Neural progenitor cell (in vitro differentiated cells): ENCODE results near the gene BMPER. TPM values are rescaled to one million over a fixed set of nuclear protein-coding genes. Genes with fewer than 3 reads are reported as not detected.

Experiments
- DNase-seq: peaks from one replicate; pipeline ENCODE4 v3.0.0-alpha.2; 2016; ENCODE audit warnings: low spot score
- H2AFZ ChIP-seq: fragments of 200-600 bp; sonication (generic); replicated peaks from 2 replicates; pipeline ENCODE4 v1.6.1; 2016; ENCODE audit warnings: antibody characterized with exemption
- H3F3A ChIP-seq: fragments of 200-600 bp; sonication (generic); 2 replicates; pipeline ENCODE4 v1.6.1; 2016; ENCODE audit warnings: antibody characterized with exemption, low read depth
- H3K27ac ChIP-seq: fragments of 200-600 bp; sonication (generic); 2 replicates; pipeline ENCODE4 v1.5.1; 2016; ENCODE audit warnings: mild to moderate bottlenecking
- H3K27me3 ChIP-seq: fragments of 200-600 bp; sonication (generic); 2 replicates; pipeline ENCODE4 v1.6.1; 2016; ENCODE audit warnings: mild to moderate bottlenecking, moderate library complexity
- H3K36me3 ChIP-seq: fragments of 200-600 bp; sonication (generic); 2 replicates; pipeline ENCODE4 v1.5.1; 2016
- H3K4me1 ChIP-seq: fragments of 200-600 bp; sonication (generic); 2 replicates; pipeline ENCODE4 v1.6.1; 2016; ENCODE audit warnings: mixed run types
- H3K4me2 ChIP-seq: fragments of 200-600 bp; sonication (generic); 2 replicates; pipeline ENCODE4 v1.6.1; 2016
- H3K4me3 ChIP-seq: fragments of 200-600 bp; sonication (generic); 2 replicates; pipeline ENCODE4 v1.5.1; 2016
- H3K79me2 ChIP-seq: fragments of 200-600 bp; sonication (generic); 2 replicates; pipeline ENCODE4 v1.6.1; 2016; ENCODE audit warnings: low read depth
- H3K9ac ChIP-seq: fragments of 200-600 bp; sonication (generic); 2 replicates; pipeline ENCODE4 v1.6.1; 2016
- H3K9me3 ChIP-seq: fragments of 200-600 bp; sonication (generic); 2 replicates; pipeline ENCODE4 v1.5.1; 2016; ENCODE audit warnings: low read depth
- H4K20me1 ChIP-seq: fragments of 200-600 bp; sonication (generic); 2 replicates; pipeline ENCODE4 v1.6.1; 2016; ENCODE audit warnings: low read depth
- H3K27ac Mint-ChIP-seq: 3 replicates; pipeline ENCODE4 v1.8.0; 2021; ENCODE audit warnings: mixed read lengths
- H3K27me3 Mint-ChIP-seq: 2 replicates; pipeline ENCODE4 v1.8.0; 2022; ENCODE audit warnings: low read depth, mild to moderate bottlenecking, inconsistent platforms, moderate library complexity, mixed read lengths; ENCODE audit not compliant: insufficient read depth
- H3K36me3 Mint-ChIP-seq: 3 replicates; pipeline ENCODE4 v1.8.0; 2021; ENCODE audit warnings: mixed read lengths
- H3K4me1 Mint-ChIP-seq: 3 replicates; pipeline ENCODE4 v1.8.0; 2021; ENCODE audit warnings: mixed read lengths
- H3K4me3 Mint-ChIP-seq: 3 replicates; pipeline ENCODE4 v1.8.0; 2021; ENCODE audit warnings: mild to moderate bottlenecking, moderate library complexity, mixed read lengths
- H3K9me3 Mint-ChIP-seq: 3 replicates; pipeline ENCODE4 v1.8.0; 2020; ENCODE audit warnings: mixed read lengths
- CTCF ChIP-seq: fragments of 200-600 bp; sonication (generic); IDR thresholded peaks from 2 replicates; pipeline ENCODE4 v1.5.1; 2017; ENCODE audit warnings: antibody characterized with exemption, mild to moderate bottlenecking
- EZH2 ChIP-seq: fragments of 200-600 bp; sonication (generic); IDR thresholded peaks from 2 replicates; pipeline ENCODE4 v1.6.1; 2017; ENCODE audit warnings: antibody characterized with exemption, mild to moderate bottlenecking, moderate library complexity
- EZH2phosphoT487 ChIP-seq: fragments of 200-600 bp; sonication (generic); IDR thresholded peaks from 2 replicates; pipeline ENCODE4 v1.6.1; 2017; ENCODE audit warnings: antibody characterized with exemption
- total RNA-seq: library from RNA; depleted of rRNA; stranded (reverse); fragments of >200 nt; gene quantifications from 2 replicates; pipeline ENCODE4 v1.2.3, GENCODE V29; 2015; ENCODE audit warnings: low replicate concordance

The BMPER gene
- total RNA-seq, 1 donor from 2014 or later = 1.2 TPM

GRCh38 chr7:33959676-33960075 lies 54.3 kb downstream of the BMPER start:
- Histone ChIP-seq H3F3A (no peaks in the 10 kb centered on the region), H3K27ac (no peak overlapping the region), H3K27me3 (no peaks in the 10 kb centered on the region), H3K4me2 (no peak overlapping the region), H2AFZ (no peak overlapping the region), H3K9ac (no peak overlapping the region), H4K20me1 (no peaks in the 10 kb centered on the region), H3K4me3 (no peak overlapping the region), H3K4me1 (no peaks in the 10 kb centered on the region), H3K79me2 (no peaks in the 10 kb centered on the region), H3K9me3 (no peaks in the 10 kb centered on the region), H3K36me3 (no peaks in the 10 kb centered on the region)
- TF ChIP-seq EZH2 (no peak), EZH2phosphoT487 (no peak), CTCF (no peak)
- H3K36me3 Mint-ChIP-seq = no peaks in the 10 kb centered on the region
- DNase-seq = no peak
- H3K4me1 Mint-ChIP-seq = peaks cover 8% of the 10 kb centered on the region
- no peak overlapping the region for H3K4me3 Mint-ChIP-seq
- H3K27ac Mint-ChIP-seq = no peak overlapping the region
- no peaks in the 10 kb centered on the region for H3K27me3 Mint-ChIP-seq
- no peaks in the 10 kb centered on the region for H3K9me3 Mint-ChIP-seq

GRCh38 chr7:33961948-33962347 lies 56.6 kb downstream of the BMPER start:
- Histone ChIP-seq H3F3A (no peaks in the 10 kb centered on the region), H3K9ac (no peak overlapping the region), H3K9me3 (no peaks in the 10 kb centered on the region), H3K27me3 (no peaks in the 10 kb centered on the region), H3K4me3 (no peak overlapping the region), H4K20me1 (no peaks in the 10 kb centered on the region), H2AFZ (no peak overlapping the region), H3K36me3 (no peaks in the 10 kb centered on the region), H3K4me2 (no peak overlapping the region), H3K27ac (no peak overlapping the region), H3K4me1 (no peaks in the 10 kb centered on the region), H3K79me2 (no peaks in the 10 kb centered on the region)
- Mint-ChIP-seq H3K4me3 (no peak overlapping the region), H3K27ac (no peak overlapping the region), H3K27me3 (no peaks in the 10 kb centered on the region), H3K4me1 (peaks cover 22% of the 10 kb centered on the region), H3K36me3 (no peaks in the 10 kb centered on the region), H3K9me3 (no peaks in the 10 kb centered on the region)
- no peak for DNase-seq
- no peak for TF ChIP-seq CTCF
- no peak for TF ChIP-seq EZH2phosphoT487
- no peak for TF ChIP-seq EZH2

- no peaks in the 10 kb centered on the region for H3K79me2 ChIP-seq
- H3K27ac ChIP-seq = no peak overlapping the region
- H3K27me3 Mint-ChIP-seq = no peaks in the 10 kb centered on the region
- no peak for DNase-seq
- H3K4me1 ChIP-seq = no peaks in the 10 kb centered on the region
- H3K27ac Mint-ChIP-seq = no peak overlapping the region
- no peak overlapping the region for H3K4me3 ChIP-seq
- H3K36me3 ChIP-seq = no peaks in the 10 kb centered on the region
- no peak overlapping the region for H3K4me2 ChIP-seq
- peaks cover 22% of the 10 kb centered on the region for H3K4me1 Mint-ChIP-seq
- no peak overlapping the region for H2AFZ ChIP-seq
- no peak overlapping the region for H3K4me3 Mint-ChIP-seq
- H3F3A ChIP-seq = no peaks in the 10 kb centered on the region
- H3K9me3 Mint-ChIP-seq = no peaks in the 10 kb centered on the region
- H3K27me3 ChIP-seq = no peaks in the 10 kb centered on the region
- no peaks in the 10 kb centered on the region for H4K20me1 ChIP-seq
- TF ChIP-seq EZH2 = no peak
- TF ChIP-seq CTCF = no peak
- no peak for TF ChIP-seq EZH2phosphoT487
- no peaks in the 10 kb centered on the region for H3K9me3 ChIP-seq
- H3K9ac ChIP-seq = no peak overlapping the region
- no peaks in the 10 kb centered on the region for H3K36me3 Mint-ChIP-seq
Measured at GRCh38 chr7:33964417-33965182, 59.3 kb downstream of the BMPER start.
